Measurements from ENCODE around the gene TYK2.
"Not testable (repeated sequence)": the region's sequence is repeated elsewhere in the genome, so short reads cannot be mapped to it uniquely, and the experiment has no call there.

The TYK2 gene

DNA sequence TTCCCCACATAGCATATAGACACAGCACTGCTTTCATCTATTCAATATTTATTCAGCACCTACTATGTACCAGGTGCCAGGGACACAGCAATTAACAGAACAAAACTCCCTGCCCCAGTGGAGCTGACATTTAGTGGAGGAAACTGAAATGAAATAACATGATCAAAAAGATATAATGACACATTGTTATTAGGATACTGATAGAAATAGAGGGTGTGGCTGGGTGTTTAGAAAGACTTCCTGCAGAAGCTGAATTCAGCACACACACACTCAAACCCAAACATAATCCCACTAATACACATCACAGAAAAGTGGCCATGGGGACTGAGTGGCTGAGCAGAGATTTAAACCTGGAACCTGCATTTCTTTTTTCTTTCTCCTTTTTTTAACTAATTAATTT lies 26.7 kb upstream of the TYK2 start:
- no peak for DNase-seq

DNA sequence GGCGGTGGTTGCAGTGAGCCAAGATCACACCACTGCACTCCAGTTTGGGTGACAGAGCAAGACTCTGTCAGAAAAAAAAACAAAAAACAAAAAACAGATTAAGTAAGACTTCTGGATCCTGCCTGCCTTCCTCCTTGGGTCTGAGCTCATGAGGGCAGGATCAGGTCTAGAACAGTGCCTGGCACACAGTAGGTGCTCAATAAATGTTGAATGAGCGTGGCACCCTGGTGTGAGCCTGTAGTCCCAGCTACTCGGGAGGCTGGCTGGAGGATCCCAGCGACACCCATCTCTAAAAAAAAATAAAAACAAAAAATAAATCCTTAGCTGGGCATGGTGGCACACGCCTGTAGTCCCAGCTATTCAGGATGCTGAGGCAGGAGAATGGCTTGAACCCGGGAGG lies 25.8 kb upstream of the TYK2 start:
- DNase-seq = no peak

DNA sequence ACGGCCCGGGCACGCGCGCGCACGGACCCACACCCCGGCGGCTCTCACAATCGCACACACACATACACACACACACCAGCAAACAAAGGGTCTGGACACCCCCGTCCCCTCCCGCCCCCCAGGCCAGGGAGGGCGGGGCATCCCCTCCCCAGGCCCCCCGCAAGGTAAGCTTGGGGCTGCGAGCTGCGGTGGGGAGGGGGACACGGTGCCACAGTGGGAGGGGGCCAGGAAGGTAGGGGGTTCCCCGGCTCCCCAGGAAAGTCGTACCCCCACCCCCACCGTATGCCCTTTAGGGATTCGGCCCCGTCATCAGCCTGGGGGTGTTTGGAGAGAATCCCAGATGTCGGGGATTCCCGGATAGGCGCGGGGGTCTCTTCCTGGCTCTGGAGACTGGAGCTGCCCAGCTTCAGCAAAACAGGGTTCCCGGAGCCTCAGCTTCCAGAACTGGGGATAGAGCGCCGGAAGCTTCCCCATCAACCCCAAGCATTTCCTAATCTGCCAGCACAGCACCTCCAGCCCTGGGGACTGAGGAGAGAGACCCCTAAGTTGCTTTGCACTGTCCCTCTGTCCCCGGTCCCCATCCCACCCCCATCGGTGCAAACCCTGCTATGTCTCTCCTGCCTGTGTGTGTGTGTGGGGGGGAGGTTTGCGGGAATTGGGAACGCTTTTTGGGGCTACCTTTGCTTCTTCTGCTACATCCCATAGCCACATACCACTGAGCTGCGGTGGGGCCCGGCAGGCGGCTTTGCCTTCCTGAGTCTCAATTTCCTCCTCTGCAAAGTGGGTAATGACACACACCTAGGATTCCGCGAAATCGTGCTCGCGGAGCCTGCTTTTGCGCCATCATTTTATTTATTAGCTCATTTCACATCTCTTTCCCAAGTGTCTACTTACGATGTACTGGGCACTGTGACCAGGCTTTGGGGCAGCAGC lies 24.8 kb upstream of the TYK2 start:
- no peak for DNase-seq

DNA sequence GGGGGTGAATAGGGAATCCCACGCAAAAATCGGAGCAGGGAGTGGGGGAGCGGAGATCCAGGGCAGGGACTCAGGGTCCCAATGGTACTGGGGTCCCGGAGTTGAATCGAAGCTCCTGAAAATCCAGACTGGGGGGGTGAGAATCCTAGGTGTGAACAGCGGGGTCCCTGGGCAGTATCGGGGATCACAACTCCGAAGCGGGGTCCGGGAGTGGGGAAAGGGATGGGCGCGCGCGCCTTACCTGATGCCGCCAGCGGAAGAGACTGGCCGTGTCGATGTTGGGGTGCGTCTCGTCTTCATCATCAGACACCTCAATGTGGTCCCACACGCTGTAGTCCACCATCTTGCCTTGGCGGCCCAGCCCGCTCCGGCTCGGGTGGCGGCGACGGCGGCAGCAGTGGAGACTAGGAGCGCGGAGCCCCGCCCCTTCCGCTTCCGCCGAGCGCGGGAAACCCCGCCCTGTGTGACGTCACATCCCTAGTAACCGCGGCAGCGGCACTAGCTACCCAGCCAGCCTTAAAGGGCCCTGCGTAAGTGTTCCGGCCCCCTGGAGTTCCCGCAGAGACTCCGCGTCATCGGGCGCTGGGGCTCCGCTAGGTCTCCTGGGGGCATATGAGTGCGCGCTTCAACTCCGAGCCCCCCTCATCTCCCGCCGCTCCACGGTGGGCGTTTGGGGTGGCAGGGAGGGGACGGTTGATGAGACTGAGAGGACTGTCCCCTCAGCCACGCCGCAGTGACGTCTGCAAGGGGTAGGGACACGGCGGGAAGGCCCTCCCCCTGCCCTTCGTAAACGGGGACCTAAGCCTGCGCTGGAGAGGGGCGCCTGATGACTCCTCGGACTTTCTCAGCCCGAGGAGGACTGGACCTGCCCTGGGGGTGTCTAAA lies 23.0 kb upstream of the TYK2 start, which contains the start of gene CDC37:
Gene CDC37, minus strand, starts transcription at position 406 of the 885 bp plus-strand sequence. Its CDS starts 63 bp downstream, at position 343.
- peak; percentile 87 to 90 for DNase-seq

DNA sequence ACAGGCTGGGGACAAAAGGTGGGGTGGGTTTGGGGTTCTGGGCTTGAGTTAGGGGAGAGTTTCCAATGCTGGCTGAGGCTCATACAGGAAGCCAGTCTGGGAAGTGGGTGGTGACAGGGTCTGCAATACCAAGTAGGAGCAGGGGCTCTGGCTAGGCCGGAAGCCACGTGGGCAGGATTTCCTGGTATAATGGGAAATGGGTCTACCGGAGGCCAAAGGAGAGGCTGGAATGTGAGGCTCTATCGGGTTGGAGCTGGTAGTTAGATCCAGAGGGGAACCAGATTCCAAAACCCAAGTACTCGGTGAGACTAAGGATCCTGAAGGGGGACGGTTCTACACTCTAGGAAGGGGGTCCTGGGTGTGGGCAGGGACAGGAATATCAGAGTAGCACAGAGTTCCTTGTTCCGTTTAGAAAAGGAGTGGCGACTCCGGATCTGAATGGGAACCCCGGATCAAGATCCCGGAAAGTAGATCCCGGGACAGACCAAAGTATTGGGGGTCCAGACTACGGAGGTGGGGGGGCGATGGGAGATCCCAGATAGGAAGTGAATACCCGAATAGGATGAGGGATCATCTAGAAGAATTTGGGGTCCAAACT lies 22.2 kb upstream of the TYK2 start:
- DNase-seq = no peak

DNA sequence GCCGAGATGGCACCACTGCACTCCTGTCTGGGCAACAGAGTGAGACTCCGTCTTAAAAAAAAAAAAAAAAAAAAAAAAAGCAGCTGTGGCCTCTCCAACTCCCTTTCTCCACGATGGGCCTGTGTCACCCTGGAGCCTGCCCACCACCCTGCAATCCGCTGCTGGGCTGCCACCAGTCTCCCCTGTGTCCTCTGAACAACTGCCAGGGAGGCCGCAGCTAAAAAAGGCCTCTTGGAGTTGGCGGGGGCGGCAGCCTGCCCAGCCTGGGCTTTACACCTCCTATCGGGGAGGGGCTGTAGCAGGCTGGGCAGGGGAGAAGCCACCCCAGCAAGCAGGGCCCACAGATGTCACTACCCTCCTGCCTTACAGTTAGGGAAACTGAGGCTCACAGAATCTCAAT lies 19.5 kb upstream of the TYK2 start:
- no peak for DNase-seq

DNA sequence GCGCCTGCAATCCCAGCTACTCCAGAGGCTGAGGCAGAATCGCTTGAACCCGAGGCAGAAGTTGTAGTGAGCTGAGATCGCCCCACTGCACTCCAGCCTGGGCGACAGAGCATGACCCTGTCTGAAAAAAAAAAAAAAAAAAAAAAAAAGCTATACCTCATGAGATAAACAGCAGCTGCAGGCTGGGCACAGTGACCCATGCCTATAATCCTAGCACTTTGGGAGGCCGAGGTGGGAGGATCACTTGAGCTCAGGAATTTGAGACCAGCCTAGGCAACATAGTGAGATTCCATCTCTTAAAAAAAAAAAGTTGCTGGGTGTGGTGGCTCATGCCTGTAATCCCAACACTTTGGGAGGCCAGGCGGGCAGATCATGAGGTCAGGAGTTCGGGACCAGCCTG lies 19.0 kb upstream of the TYK2 start:
- not testable (repeated sequence) for DNase-seq

DNA sequence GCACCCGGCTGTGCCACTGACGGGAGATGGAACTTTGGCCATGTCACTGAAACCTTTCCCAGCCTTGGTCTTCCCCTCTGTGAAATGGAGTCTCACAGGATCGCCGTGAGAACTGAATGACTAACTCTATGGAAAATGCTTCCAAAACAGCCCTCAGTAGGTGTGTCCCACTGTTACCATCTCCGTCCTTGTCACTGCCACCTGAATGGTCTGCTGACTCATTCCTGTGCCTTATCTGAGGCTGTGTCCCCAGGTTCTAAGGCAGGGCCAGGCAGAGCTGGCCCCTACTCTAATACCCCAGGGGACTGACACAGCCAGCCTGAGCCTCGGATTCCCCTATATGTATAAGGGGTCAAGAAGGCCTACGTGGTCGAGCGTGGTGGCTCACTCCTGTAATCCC lies 18.4 kb upstream of the TYK2 start:
- no peak for DNase-seq

DNA sequence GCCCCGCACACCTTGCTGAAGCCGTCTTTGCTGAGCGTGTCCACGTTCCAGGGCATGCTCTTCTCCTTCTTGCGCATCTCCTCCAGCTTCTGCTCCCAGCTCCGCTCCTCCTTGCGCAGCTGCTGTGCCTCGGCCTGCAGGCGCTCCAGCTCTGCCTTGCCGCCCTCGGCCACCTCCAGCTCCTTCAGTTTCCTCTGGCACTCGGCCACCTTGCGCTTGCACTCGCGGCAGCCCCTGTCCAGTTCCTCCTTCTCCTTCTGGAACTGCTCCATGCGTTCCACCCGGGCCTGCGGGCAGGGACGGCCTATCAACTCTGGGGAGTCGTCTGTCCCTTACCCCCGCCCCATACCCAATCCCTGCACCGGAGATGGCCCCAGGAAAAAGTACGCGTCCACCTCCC lies 15.5 kb upstream of the TYK2 start:
- no peak for DNase-seq

DNA sequence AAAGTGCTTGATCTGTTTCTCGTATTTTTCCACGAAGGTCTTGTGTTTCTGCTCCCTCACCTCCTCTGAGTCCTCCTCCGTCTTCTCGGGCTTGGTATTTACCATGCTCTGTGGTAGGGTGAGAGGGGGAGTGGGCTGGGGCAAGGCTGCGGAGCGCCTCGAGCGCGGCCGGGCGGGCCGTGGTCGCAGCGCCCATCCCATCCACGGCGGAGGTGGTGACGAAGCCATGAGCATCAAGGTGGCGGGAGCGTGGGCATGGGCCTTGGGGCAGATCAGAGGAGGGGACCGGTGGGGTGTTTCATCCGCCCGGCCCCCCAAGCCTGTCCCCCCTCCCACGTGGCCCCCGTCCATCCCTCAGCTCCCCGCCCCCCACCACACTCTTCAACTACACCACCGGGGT lies 15.1 kb upstream of the TYK2 start:
- no peak for DNase-seq

DNA sequence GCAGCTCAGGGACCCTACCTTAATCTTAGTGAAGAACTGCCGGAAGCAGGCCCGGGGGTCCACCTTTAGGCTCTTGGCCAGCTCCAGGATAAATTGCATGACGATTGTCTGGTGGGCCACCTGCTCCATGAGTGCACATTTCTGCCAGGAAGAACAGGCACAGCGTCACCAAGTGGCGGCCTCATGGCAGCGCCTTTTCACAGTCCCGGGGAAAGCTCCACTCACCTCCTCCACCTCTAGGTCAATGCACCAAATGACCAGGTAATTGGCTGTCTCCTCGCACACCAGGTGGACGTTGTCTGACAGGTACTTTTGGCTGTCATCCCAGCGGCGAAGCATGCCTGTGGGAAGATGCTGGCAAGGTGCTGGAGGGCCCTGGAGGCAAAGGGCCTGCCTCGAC lies 14.6 kb upstream of the TYK2 start:
- DNase-seq = no peak

DNA sequence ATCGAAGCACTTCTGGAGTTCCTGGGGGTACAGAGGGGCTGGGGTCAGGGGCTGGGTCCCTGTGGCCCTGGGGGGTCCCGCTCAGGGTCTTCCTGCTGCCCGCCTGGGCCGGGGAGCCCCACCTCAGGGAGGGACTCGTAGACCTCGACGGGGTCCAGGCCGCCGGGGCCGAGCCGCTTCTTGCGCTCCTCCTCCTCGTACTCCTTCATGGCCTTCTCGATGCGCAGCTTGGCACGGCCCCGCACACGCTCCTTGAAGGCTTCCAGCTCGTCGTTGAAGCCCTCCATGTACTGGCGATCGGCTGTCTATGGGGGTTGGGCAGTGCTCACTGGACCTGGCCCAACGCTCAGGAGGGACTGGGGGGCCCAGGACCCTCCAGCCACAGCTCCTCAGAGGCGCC lies 12.8 kb upstream of the TYK2 start:
- no peak for DNase-seq

DNA sequence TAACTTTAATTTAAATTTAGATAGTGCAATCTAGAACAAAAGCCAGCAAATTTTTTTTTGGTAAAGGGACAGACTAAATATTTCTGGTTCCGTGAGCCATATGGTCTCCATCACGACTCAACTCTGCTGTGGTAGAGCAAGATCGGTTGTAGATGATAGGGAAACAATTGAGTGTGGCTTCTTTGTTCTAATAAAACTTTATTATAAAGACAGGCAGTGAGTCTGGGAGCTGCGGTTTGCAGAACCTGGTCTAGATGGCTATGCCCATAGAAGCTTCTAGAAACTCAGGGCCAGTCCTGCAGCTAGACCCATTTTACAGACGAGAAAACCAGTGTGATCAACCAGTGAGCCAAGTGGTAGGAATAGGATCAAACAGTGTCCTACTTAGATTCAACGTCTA lies 11.7 kb upstream of the TYK2 start:
- no peak for DNase-seq

DNA sequence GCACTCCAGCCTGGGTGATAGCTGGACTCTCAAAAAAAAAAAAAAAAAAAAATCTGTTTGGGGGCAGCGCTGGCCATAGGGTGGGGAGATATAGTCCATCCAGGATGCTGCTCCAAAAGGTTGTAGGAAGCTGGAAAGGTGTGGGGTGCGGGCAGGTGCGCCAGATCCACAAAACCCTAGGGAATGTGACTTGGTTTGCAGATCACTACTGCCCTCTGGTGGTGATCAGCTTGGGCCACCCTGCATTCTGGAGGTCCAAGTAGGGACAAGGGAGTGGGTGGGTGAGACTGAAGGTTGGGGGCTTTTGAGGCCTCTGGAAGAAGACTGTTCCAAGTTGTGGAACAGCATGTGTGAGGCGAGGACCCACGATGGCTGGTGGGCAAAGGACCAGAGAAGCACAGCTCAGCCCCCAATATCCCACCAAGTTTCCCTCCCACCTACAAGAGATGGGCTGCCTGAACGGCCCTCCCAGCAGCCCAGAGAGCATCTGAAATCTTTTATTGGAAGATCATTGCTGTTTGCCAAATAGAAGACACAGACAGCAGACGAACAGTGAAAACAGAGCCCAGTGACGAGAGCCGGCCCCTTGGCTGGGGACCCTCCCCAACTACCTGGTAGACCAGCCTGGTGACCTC lies 10.4 kb upstream of the TYK2 start:
- DNase-seq = peak; percentile 35 to 39

DNA sequence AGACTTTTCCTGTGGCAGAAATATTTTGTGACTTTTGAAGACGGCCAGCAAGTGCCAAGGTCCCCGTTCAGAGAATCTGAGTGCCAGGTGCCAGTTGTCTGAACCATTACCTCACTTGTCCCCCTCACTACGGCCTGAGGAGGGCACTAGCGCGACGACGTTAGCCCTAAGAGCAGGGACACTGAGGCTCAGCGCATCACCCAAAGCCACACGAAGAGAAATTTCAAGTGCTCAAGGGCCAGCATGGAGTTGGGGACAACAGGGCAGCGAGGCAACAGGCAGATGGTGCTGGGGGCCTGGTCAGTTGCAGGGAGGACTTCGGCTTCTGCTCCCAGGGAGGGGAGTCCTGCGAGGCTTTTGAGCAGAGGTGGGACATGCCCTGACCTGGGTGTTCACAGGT lies 9.5 kb upstream of the TYK2 start:
- DNase-seq = no peak

DNA sequence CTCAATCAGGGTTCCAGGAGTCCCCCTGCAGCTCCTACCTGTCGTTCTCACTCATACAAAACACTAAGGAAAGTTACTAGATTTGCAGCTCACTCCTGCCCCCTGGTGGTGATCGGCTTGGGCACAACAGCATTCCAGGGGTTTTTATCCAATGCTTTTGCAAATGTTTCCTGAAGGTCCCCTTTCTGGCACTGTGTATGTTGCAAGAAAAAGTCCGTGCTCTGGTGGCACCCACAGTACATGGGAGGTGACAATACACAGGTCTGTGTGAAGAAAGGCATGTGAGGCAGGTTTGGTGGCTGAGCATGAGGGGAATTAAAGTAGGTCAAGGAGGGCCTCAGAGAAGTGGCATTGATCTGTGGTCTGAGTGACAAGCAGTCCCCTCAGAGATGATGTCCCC lies 8.6 kb upstream of the TYK2 start:
- peak; percentile 45 to 56 for DNase-seq

DNA sequence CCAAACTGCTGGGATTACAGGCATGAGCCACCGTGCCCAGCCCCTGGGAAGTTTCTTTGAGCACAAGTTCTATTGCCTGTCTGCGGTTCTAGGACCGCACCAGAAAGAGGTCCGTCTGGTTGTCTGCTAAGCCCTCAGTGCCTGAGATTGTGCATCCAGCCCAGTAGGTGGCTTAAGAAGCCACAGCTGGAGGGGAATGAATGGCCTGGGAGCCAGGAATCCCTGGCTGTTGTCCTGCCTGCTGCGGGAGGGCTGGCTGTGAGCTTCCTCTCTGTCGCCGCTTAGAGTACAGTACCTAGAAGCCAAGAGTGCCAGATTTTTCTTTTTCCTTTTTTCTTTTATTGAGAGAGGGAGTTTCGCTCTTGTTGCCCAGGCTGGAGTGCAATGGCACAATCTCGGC lies 4.2 kb upstream of the TYK2 start:
- DNase-seq = no peak

DNA sequence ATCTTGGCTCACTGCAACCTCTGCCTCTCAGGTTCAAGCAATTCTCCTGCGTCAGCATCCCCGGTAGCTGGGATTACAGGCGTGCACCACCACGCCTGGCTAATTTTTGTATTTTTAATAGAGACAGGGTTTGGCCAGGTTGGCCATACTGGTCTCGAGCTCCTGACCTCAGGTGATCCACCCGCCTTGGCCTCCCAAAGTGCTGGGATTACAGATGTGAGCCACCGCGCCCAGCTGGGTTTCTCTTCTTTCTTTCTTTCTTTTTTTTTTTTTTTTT lies 2.8 kb upstream of the TYK2 start:
- DNase-seq = not testable (repeated sequence)

DNA sequence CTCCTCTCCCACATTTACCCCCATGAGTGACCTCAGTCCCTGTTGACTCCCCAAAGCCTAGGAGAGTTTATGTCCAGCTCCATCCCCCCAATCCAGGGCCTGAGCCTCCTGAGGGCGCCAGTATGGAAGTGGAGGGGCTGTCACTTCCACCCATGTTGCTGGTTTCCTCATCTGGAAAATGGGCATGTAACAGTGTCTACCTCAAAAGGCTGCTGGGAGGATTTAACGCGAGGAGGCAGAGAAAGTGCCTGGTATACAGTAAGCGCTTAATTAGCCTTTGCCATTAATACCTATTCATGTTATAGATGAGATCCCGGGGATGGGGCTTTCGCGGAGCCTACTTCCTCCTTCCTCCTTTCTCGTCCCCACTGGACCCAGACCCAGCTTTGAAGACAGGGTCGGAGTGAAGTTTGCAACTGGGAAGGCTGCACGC lies 476 bp downstream of the TYK2 start:
- no peak for DNase-seq

DNA sequence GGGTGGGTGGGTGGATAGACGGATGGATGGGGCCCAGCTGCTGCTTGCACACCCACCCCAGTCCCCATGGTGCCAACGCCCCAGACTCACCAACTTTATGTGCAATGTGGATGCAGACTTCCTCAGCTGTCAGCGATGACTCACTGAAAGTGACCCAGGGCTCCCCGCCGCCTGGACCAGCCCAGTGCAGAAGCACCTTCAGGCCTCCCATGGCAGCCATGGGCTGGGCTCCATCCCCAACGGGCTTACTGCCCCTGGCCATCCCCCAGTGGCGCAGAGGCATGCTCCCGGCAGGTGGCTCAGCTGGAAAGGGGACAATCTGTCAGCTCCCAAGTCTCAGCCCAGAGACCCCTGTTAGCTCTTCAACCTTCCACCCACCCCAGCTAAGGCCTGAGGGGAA lies 2.2 kb downstream of the TYK2 start:
- no peak for DNase-seq

DNA sequence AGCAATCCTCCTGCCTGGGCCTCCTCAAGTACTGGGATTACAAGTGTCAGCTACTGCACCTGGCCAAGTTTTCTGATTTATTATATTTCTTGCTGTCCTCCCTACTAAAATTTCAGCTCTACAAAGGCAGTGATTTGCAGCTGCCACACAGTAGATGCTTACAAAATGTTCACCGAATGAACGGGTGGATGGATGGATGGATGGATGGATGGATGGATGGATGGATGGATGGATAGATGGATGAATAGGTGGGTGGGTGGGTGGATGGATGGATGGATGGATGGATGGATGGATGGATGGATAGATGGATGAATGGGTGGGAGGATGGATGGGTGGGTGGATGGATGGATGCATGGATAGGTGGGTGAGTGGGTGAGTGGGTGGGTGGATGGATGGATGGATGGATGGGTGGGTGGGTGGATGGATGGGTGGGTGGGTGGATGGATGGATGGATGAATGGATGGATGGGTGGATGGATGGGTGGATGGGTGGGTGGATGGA lies 3.2 kb downstream of the TYK2 start:
- not testable (repeated sequence) for DNase-seq

DNA sequence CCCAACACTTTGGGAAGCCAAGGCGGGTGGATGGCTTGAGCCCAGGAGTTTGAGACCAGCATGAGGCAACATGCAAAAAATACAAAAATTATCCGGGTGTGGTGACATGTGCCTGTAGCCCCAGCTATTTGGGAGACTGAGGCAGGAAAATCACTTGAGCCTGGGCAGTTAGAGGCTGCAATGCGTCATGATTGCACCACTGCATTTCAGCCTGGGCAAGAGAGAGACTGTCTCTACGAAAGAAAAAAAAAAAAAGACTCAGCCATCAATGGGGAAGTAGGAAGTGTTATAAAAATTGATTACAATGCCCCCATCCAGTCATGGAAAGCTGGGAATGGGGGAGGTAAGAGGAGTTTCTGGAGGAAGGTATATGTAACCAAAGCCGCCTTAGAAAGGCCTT lies 5.4 kb downstream of the TYK2 start:
- DNase-seq = no peak

DNA sequence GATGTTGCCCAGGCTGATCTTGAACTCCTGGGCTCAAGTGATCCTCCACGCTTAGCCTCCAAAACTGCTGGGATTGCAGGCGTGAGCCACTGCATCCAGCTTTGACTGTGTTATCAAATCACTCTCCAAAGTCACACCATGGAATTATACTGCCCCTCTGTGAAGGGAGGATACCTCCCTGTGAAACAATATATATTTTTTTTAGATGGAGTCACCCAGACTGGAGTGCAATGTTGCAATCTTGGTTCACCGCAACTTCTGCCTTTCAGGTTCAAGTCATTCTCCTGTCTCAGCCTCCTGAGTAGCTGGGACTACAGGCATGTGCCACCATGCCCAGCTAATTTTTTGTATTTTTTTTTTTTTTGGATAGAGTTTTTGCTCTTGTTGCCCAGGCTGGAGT lies 7.7 kb downstream of the TYK2 start:
- DNase-seq = peak; percentile 74 to 80
